ENCODE data around the gene SHROOM3. TPM values are rescaled to one million over a fixed set of nuclear protein-coding genes. Genes with fewer than 3 reads are reported as not detected.

SHROOM3 gene

GRCh38 chr4:76831711-76832373, 396.8 kb downstream of the SHROOM3 start:
- Histone ChIP-seq H3K36me3 (ENCODE audit: control insufficient read depth in 1 of 2, insufficient read depth in 2 of 2, low read depth in 1 of 2, low read length in 2 of 2) (no peaks in the 10 kb centered on the region), H3K18ac (ENCODE audit: low read depth in 1 of 2, low read length in 2 of 2) (peak overlapping the region; percentile 96 to 99), H4K91ac (ENCODE audit: low read length) (peak overlapping the region; percentile 97), H3K27me3 (ENCODE audit: control insufficient read depth in 1 of 2, insufficient read depth in 1 of 2, low read length in 2 of 2) (no peaks in the 10 kb centered on the region), H3K4me2 (ENCODE audit: low read length, poor library complexity, severe bottlenecking) (no peak overlapping the region), H4K8ac (ENCODE audit: low read length) (peak overlapping the region; percentile 71), H2BK15ac (ENCODE audit: low read depth, poor library complexity, severe bottlenecking) (peak overlapping the region; percentile 80), H3K79me1 (replicated peaks; ENCODE audit: low read length, poor library complexity, severe bottlenecking) (no peaks in the 10 kb centered on the region), H2BK12ac (ENCODE audit: low read length in 2 of 2) (peak overlapping the region; percentile 7 to 75), H3K9me3 (ENCODE audit: control insufficient read depth, low read length) (no peaks in the 10 kb centered on the region), H2BK5ac (ENCODE audit: low read depth, low read length, poor library complexity, severe bottlenecking) (no peak overlapping the region), H3K23ac (ENCODE audit: low read length in 2 of 2) (no peak overlapping the region), H2BK120ac (ENCODE audit: low read depth, low read length) (peak overlapping the region; percentile 99), H3K4me3 (ENCODE audit: insufficient read depth in 1 of 2, low read depth in 1 of 2, low read length in 2 of 2) (no peak overlapping the region), H2AK5ac (ENCODE audit: low read length, severe bottlenecking) (no peak overlapping the region), H3K4ac (ENCODE audit: low read depth in 1 of 2, low read length in 2 of 2) (peak overlapping the region; percentile 89 to 96), H3K9ac (ENCODE audit: low read length) (peak overlapping the region; percentile 64), H2AFZ (ENCODE audit: low read depth, low read length) (peak overlapping the region; percentile 3), H3K14ac (ENCODE audit: low read length in 2 of 2) (no peak overlapping the region), H3K27ac (ENCODE audit: low read length, poor library complexity, severe bottlenecking) (peak overlapping the region; percentile 78), H3K4me1 (ENCODE audit: control insufficient read depth, insufficient read depth, low read depth, low read length) (peaks cover 11% of the 10 kb centered on the region)
- 21% methylated on average over 7 of the region's 7 CpGs for WGBS
- peak; percentile 82 for DNase-seq

Small RNAs within 50 kb of the gene (small RNA-seq; reads per million reads assigned to genes)
- not detected for gene MIR4450 (ENCODE audit: low read depth)
- not detected for gene RF00278 (ENCODE audit: low read depth)
- not detected for gene RNU6-145P (ENCODE audit: low read depth)
